Trophoblast cell (in vitro differentiated cells and primary cell): Measurements from ENCODE around the gene BPIFB2.

Source experiments
- DNase-seq, 2 donors: peaks; one replicate each; pipeline ENCODE4 v3.0.0-alpha.2; 2016
- H2AFZ ChIP-seq: 2 replicates; pipeline ENCODE4 v1.6.1; 2013; ENCODE audit warnings: low read length, moderate library complexity, mild to moderate bottlenecking; ENCODE audit not compliant: insufficient read depth, poor library complexity
- H2AK5ac ChIP-seq: 2 replicates; pipeline ENCODE4 v1.6.1; 2013; ENCODE audit warnings: mild to moderate bottlenecking, low read length
- H2BK120ac ChIP-seq: 2 replicates; pipeline ENCODE4 v1.6.1; 2013; ENCODE audit warnings: low read length, mild to moderate bottlenecking, moderate library complexity; ENCODE audit not compliant: insufficient read depth, poor library complexity
- H2BK12ac ChIP-seq: 2 replicates; pipeline ENCODE4 v1.6.1; 2013; ENCODE audit warnings: mild to moderate bottlenecking, low read length, moderate library complexity
- H2BK5ac ChIP-seq: 2 replicates; pipeline ENCODE4 v1.6.1; 2013; ENCODE audit warnings: low read length, low read depth, moderate library complexity, mild to moderate bottlenecking; ENCODE audit not compliant: poor library complexity
- H3K14ac ChIP-seq: 2 replicates; pipeline ENCODE4 v1.6.1; 2013; ENCODE audit warnings: mild to moderate bottlenecking, low read length
- H3K18ac ChIP-seq: 2 replicates; pipeline ENCODE4 v1.6.1; 2013; ENCODE audit warnings: mild to moderate bottlenecking, low read length
- H3K23ac ChIP-seq: 2 replicates; pipeline ENCODE4 v1.6.1; 2013; ENCODE audit warnings: low read length
- H3K27ac ChIP-seq: 2 replicates; pipeline ENCODE4 v1.5.1; 2013; ENCODE audit warnings: low read depth, mild to moderate bottlenecking, inconsistent platforms, low read length, moderate library complexity
- H3K27me3 ChIP-seq: 2 replicates; pipeline ENCODE4 v1.6.1; 2013; ENCODE audit warnings: inconsistent platforms, mild to moderate bottlenecking, low read length, moderate library complexity; ENCODE audit not compliant: insufficient read depth
- H3K36me3 ChIP-seq, 2 experiments: 1 replicate in 1 of 2; 2 replicates in 1 of 2; pipeline ENCODE4 v1.6.1; 2013; ENCODE audit warnings: low read length in 2 of 2, mild to moderate bottlenecking in 2 of 2, moderate library complexity in 1 of 2; ENCODE audit not compliant: insufficient read depth in 2 of 2, control insufficient read depth in 1 of 2
- H3K4ac ChIP-seq: 2 replicates; pipeline ENCODE4 v1.6.1; 2013; ENCODE audit warnings: low read depth, mild to moderate bottlenecking, low read length, moderate library complexity
- H3K4me1 ChIP-seq, 2 experiments: 1 replicate in 1 of 2; 2 replicates in 1 of 2; pipeline ENCODE4 v1.6.1; 2013; ENCODE audit warnings: low read length in 2 of 2, mild to moderate bottlenecking in 2 of 2, moderate library complexity in 1 of 2; ENCODE audit not compliant: insufficient read depth in 2 of 2, control insufficient read depth in 1 of 2
- H3K4me2 ChIP-seq: 2 replicates; pipeline ENCODE4 v1.6.1; 2013; ENCODE audit warnings: inconsistent platforms, mild to moderate bottlenecking, low read length, moderate library complexity
- H3K4me3 ChIP-seq: 2 replicates; pipeline ENCODE4 v1.5.1; 2013; ENCODE audit warnings: mild to moderate bottlenecking, low read depth, low read length, inconsistent platforms
- H3K79me1 ChIP-seq: one replicate; pipeline ENCODE4 v1.6.1; 2013; ENCODE audit warnings: low read length
- H3K79me2 ChIP-seq: 2 replicates; pipeline ENCODE4 v1.6.1; 2013; ENCODE audit warnings: low read length, mild to moderate bottlenecking; ENCODE audit not compliant: control insufficient read depth, insufficient read depth, poor library complexity
- H3K9ac ChIP-seq: 2 replicates; pipeline ENCODE4 v1.6.1; 2013; ENCODE audit warnings: mild to moderate bottlenecking, low read length
- H3K9me3 ChIP-seq: 2 replicates; pipeline ENCODE4 v1.6.1; 2013; ENCODE audit warnings: low read depth, mild to moderate bottlenecking, control low read depth, inconsistent platforms, low read length; ENCODE audit not compliant: insufficient read depth
- H4K12ac ChIP-seq: 2 replicates; pipeline ENCODE4 v1.6.1; 2013; ENCODE audit warnings: low read depth, mild to moderate bottlenecking, low read length, moderate library complexity
- H4K8ac ChIP-seq: 2 replicates; pipeline ENCODE4 v1.6.1; 2013; ENCODE audit warnings: low read depth, mild to moderate bottlenecking, low read length, moderate library complexity
- H4K91ac ChIP-seq: one replicate; pipeline ENCODE4 v1.6.1; 2013; ENCODE audit warnings: low read depth, mild to moderate bottlenecking, low read length, moderate library complexity
- WGBS: extraction: QIAGEN DNeasy Blood & Tissue Kit; methylation state at CpG from one replicate; pipeline ENCODE4 v1.1.7; 2013; ENCODE audit warnings: missing lambda C conversion rate; ENCODE audit not compliant: insufficient read length, insufficient coverage; ENCODE audit errors: extremely low coverage; 5-methylcytosine and 5-hydroxymethylcytosine counted together

Gene BPIFB2

GRCh38 chr20:33019465-33020277 lies 12.2 kb downstream of the BPIFB2 start:
- Histone ChIP-seq H3K4ac (no peak overlapping the region), H3K23ac (no peak overlapping the region), H3K79me1 (no peaks in the 10 kb centered on the region), H4K91ac (no peak overlapping the region), H3K9me3 (no peaks in the 10 kb centered on the region), H3K14ac (no peak overlapping the region), H3K27ac (no peak overlapping the region), H4K12ac (no peak overlapping the region), H2BK120ac (no peak overlapping the region), H3K79me2 (no peaks in the 10 kb centered on the region), H2BK5ac (no peak overlapping the region), H3K4me2 (no peak overlapping the region), H2AFZ (no peak overlapping the region), H4K8ac (no peak overlapping the region), H3K36me3 (no peaks in the 10 kb centered on the region), H3K4me3 (no peak overlapping the region), H2BK12ac (no peak overlapping the region), H3K4me1 (no peaks in the 10 kb centered on the region), H2AK5ac (no peak overlapping the region), H3K18ac (no peak overlapping the region), H3K27me3 (no peaks in the 10 kb centered on the region), H3K9ac (no peak overlapping the region)
- no CpG with 5 or more reads among the region's 23 CpGs for WGBS
- no peak for DNase-seq

- no CpG with 5 or more reads among the region's 18 CpGs for WGBS
- no peaks in the 10 kb centered on the region for H3K27me3 ChIP-seq
- H2AK5ac ChIP-seq, result no peak overlapping the region
- no peaks in the 10 kb centered on the region for H3K4me1 ChIP-seq
- H3K9me3 ChIP-seq, result no peaks in the 10 kb centered on the region
- H2AFZ ChIP-seq, result no peak overlapping the region
- no peak overlapping the region for H2BK5ac ChIP-seq
- no peak overlapping the region for H2BK120ac ChIP-seq
- no peak overlapping the region for H3K14ac ChIP-seq
- no peak overlapping the region for H4K12ac ChIP-seq
- no peak overlapping the region for H3K4ac ChIP-seq
- no peak overlapping the region for H3K4me2 ChIP-seq
- no peak overlapping the region for H3K9ac ChIP-seq
- DNase-seq, result no peak
- no peaks in the 10 kb centered on the region for H3K79me2 ChIP-seq
- H4K8ac ChIP-seq, result no peak overlapping the region
- no peak overlapping the region for H2BK12ac ChIP-seq
- H3K18ac ChIP-seq, result no peak overlapping the region
- no peaks in the 10 kb centered on the region for H3K79me1 ChIP-seq
- H3K4me3 ChIP-seq, result no peak overlapping the region
- no peaks in the 10 kb centered on the region for H3K36me3 ChIP-seq
- no peak overlapping the region for H3K27ac ChIP-seq
- H3K23ac ChIP-seq, result no peak overlapping the region
- no peak overlapping the region for H4K91ac ChIP-seq
These were observed 13.0 kb downstream of the BPIFB2 start for GRCh38 chr20:33020278-33021161.

- Histone ChIP-seq H3K4ac (no peak overlapping the region), H2AFZ (no peak overlapping the region), H3K27ac (no peak overlapping the region), H3K4me3 (no peak overlapping the region), H4K12ac (no peak overlapping the region), H3K79me2 (no peaks in the 10 kb centered on the region), H3K36me3 (no peaks in the 10 kb centered on the region), H3K4me1 (no peaks in the 10 kb centered on the region), H4K8ac (no peak overlapping the region), H3K27me3 (no peaks in the 10 kb centered on the region), H3K23ac (no peak overlapping the region), H3K79me1 (no peaks in the 10 kb centered on the region), H2BK120ac (no peak overlapping the region), H3K9me3 (no peaks in the 10 kb centered on the region), H3K4me2 (no peak overlapping the region), H4K91ac (no peak overlapping the region), H2BK12ac (no peak overlapping the region), H3K14ac (no peak overlapping the region), H2BK5ac (no peak overlapping the region), H2AK5ac (no peak overlapping the region), H3K18ac (no peak overlapping the region), H3K9ac (no peak overlapping the region)
- DNase-seq, result no peak
- WGBS, result no CpG with 5 or more reads among the region's 3 CpGs
These were observed 14.4 kb downstream of the BPIFB2 start for GRCh38 chr20:33021879-33022278.

- no peak overlapping the region for H3K4ac ChIP-seq
- H3K4me3 ChIP-seq, result no peak overlapping the region
- no peak overlapping the region for H3K4me2 ChIP-seq
- DNase-seq, result no peak
- no peaks in the 10 kb centered on the region for H3K79me1 ChIP-seq
- H2AK5ac ChIP-seq, result no peak overlapping the region
- H4K8ac ChIP-seq, result no peak overlapping the region
- no peak overlapping the region for H4K12ac ChIP-seq
- no peak overlapping the region for H3K23ac ChIP-seq
- H3K4me1 ChIP-seq, result no peaks in the 10 kb centered on the region
- no peak overlapping the region for H2BK5ac ChIP-seq
- H2AFZ ChIP-seq, result no peak overlapping the region
- H3K14ac ChIP-seq, result no peak overlapping the region
- no peaks in the 10 kb centered on the region for H3K79me2 ChIP-seq
- H3K9ac ChIP-seq, result no peak overlapping the region
- no peak overlapping the region for H3K18ac ChIP-seq
- H4K91ac ChIP-seq, result no peak overlapping the region
- H3K36me3 ChIP-seq, result no peaks in the 10 kb centered on the region
- no peak overlapping the region for H2BK120ac ChIP-seq
- WGBS, result no CpG with 5 or more reads among the region's 4 CpGs
- no peak overlapping the region for H3K27ac ChIP-seq
- H3K9me3 ChIP-seq, result no peaks in the 10 kb centered on the region
- H3K27me3 ChIP-seq, result no peaks in the 10 kb centered on the region
- H2BK12ac ChIP-seq, result no peak overlapping the region
These were observed 14.8 kb downstream of the BPIFB2 start for GRCh38 chr20:33022289-33022688.
